Globus pallidus (tissue), 1 donor: ENCODE data around the gene TXNL1.
"Not testable (repeated sequence)": the region's sequence is repeated elsewhere in the genome, so short reads cannot be mapped to it uniquely, and the experiment has no call there.

Experiments used
- DNase-seq: peaks from one replicate; pipeline ENCODE4 v3.0.0-alpha.2; 2015; ENCODE audit warnings: low spot score

Gene TXNL1

GRCh38 chr18:56645415-56646016 lies 7.1 kb upstream of the TXNL1 start:
- no peak for DNase-seq

GRCh38 chr18:56643381-56643780 lies 5.0 kb upstream of the TXNL1 start:
- DNase-seq, result no peak

- no peak for DNase-seq
Observed at GRCh38 chr18:56641714-56642337, 3.4 kb upstream of the TXNL1 start.

- DNase-seq, result no peak
Observed at GRCh38 chr18:56639571-56639970, 1.2 kb upstream of the TXNL1 start.

GRCh38 chr18:56639104-56639381 lies 651 bp upstream of the TXNL1 start:
- DNase-seq, result no peak

GRCh38 chr18:56637711-56638231 lies 621 bp downstream of the TXNL1 start:
- DNase-seq, result peak; percentile 35

- no peak for DNase-seq
Observed at GRCh38 chr18:56637176-56637575, 1.2 kb downstream of the TXNL1 start.

- DNase-seq, result no peak
Observed at GRCh38 chr18:56635007-56635406, 3.4 kb downstream of the TXNL1 start.

- DNase-seq, result no peak
Observed at GRCh38 chr18:56632070-56633022, 6.0 kb downstream of the TXNL1 start.

GRCh38 chr18:56627991-56628390 lies 10.4 kb downstream of the TXNL1 start:
- no peak for DNase-seq

GRCh38 chr18:56615738-56616520 lies 22.5 kb downstream of the TXNL1 start:
- no peak for DNase-seq

GRCh38 chr18:56606618-56607017 lies 31.8 kb downstream of the TXNL1 start:
- DNase-seq, result no peak

GRCh38 chr18:56598422-56598821 lies 40.0 kb downstream of the TXNL1 start:
- DNase-seq, result no peak

GRCh38 chr18:56593906-56594305 lies 44.5 kb downstream of the TXNL1 start:
- DNase-seq, result no peak

- DNase-seq, result no peak
Observed at GRCh38 chr18:56580026-56580425, 58.4 kb downstream of the TXNL1 start.

GRCh38 chr18:56579451-56579850 lies 58.9 kb downstream of the TXNL1 start:
- no peak for DNase-seq

- no peak for DNase-seq
Observed at GRCh38 chr18:56576826-56577573, 61.4 kb downstream of the TXNL1 start.

- DNase-seq, result peak; percentile 65
Observed at GRCh38 chr18:56575819-56576663, 62.4 kb downstream of the TXNL1 start.

GRCh38 chr18:56574861-56575260 lies 63.5 kb downstream of the TXNL1 start:
- no peak for DNase-seq

- not testable (repeated sequence) for DNase-seq
Observed at GRCh38 chr18:56572267-56572666, 66.1 kb downstream of the TXNL1 start.
